ENCODE measurements around the gene CASZ1.

Gene CASZ1

DNA sequence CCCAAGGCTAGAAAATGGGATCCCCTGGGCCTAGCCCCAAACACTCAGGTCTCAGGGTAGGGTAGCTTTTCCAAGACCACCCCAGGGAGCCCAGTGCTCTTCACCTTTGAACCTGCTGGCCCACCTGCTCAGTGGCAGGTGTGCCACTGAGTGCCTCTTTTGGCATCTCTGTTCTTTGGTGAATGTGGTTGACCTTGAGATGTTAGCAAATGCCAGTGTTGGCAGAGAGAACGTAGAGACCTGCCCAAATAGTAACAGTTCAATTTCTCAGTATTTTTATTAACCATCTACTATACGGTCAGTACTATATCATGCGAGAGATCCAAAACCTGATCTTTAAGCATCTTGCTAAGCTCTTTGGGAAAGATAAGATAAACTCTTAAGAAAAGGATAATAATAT lies 193.5 kb downstream of the CASZ1 start:
- no peak for DNase-seq (ENCODE audit: low read depth in 2 of 2)

DNA sequence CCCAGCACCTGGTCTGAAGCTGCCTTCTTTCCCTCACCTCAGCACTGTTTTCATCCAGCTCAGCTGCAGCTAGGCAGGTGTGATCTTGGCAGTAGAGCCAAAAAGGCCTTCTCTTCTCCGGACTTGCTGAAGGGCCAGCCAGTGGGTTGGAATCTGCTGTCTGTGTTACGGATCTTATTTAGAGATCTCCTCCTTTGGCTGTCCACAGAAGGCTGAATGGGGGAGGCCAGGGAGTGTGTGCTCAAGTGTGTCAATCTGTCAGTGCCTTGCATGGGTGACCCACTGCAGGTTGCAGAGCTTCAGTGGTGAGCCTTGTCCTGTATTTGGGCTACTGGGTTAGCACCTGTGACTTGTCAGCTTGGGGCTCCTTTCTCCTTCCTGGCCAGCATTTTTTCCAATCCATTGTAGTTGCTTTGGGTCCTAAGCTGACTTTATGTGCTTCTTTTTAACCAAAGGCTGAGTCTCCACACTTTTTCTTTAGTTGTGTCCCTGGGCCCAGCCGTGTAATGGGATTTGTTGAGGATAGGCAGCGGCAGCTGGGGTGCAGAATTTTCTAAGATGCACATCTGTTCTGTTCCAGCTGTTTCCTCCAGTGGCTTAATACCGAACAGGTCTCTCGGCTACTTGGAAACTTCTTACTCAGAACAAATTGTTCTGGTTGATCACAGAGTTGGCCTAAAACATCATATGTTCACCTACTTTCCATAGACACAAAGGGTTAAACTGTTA lies 194.9 kb downstream of the CASZ1 start:
- DNase-seq (ENCODE audit: low read depth in 2 of 2), result no peak

DNA sequence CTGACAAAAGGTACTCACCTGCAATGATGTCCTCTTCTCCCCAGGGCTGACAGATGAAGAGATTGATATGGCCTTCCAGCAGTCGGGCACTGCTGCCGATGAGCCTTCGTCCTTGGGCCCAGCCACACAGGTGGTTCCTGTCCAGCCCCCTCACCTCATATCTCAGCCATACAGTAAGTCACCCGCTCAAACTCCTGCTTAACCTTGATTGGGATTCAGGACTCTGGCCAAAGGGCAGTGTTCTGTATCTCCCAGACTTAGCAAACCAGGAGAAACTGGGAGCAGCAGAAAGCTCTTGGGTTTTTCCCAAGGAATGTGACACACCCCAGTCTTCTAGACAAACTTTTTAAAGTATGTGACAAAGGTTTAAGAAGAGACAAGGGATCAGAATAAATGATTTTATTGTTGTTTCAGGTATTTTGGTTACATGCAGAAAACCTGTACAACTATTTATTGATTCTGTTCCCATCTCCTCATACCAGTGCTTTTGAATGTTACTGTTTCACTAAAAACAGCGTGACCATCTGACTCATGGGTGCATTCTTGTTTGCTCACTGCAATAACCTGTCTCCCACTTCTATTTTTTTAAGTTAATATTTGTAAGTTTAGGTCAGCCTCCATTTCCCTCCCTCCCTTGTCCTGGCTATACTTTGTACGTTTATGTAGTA lies 197.1 kb downstream of the CASZ1 start:
- peak in 1 of 2 experiments; percentile 10 for DNase-seq (ENCODE audit: low read depth in 2 of 2)

- DNase-seq (ENCODE audit: low read depth in 2 of 2), result no peak
These were observed 198.1 kb downstream of the CASZ1 start for GRCh38 chr1:10598389-10598702.

GRCh38 chr1:10597492-10598388 lies 198.7 kb downstream of the CASZ1 start:
- DNase-seq (ENCODE audit: low read depth in 2 of 2), result no peak

DNA sequence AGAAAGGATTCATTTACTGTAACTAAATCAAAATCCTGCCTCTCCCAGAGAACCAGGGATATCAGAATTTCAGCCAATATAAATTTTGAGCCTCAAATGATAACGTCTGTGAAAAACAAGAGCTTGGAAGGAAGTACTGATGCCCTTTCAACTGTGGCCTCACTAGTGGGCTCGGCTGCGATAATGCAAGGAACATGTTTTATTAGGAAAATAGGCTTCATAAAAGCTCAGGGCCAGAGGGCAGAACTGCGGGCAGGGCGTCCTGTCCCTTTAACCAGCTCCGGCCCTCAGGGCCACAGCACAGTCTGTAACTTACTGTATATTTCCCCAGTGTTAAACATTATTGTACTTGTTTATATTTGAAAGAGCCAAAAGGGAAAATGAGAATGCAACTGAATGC lies 199.7 kb downstream of the CASZ1 start:
- no peak for DNase-seq (ENCODE audit: low read depth in 2 of 2)

GRCh38 chr1:10594595-10595223 lies 201.7 kb downstream of the CASZ1 start:
- no peak for DNase-seq (ENCODE audit: low read depth in 2 of 2)

GRCh38 chr1:10593750-10594149 lies 202.7 kb downstream of the CASZ1 start:
- no peak for DNase-seq (ENCODE audit: low read depth in 2 of 2)

DNA sequence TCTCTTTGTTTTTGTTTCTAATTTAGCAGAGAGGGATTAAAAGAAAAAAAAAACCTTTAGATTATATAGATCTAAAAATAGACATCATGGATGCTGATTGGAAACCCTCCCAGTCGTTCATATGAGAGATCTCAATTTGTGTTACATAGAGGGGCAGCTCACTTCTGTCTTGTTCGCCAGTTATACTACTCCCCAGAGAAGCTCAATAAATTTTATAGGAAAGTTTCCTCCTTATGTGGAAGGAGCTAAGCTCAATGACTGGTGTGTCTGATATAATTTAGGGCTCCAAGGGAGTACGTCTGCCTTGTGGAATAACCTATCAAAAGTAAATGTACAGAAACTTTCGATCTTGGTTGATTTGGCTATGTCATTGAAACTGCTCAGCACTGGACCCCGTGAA lies 204.1 kb downstream of the CASZ1 start:
- DNase-seq (ENCODE audit: low read depth in 2 of 2), result no peak

- DNase-seq (ENCODE audit: low read depth in 2 of 2), result no peak
These were observed 205.4 kb downstream of the CASZ1 start for GRCh38 chr1:10591010-10591409.

DNA sequence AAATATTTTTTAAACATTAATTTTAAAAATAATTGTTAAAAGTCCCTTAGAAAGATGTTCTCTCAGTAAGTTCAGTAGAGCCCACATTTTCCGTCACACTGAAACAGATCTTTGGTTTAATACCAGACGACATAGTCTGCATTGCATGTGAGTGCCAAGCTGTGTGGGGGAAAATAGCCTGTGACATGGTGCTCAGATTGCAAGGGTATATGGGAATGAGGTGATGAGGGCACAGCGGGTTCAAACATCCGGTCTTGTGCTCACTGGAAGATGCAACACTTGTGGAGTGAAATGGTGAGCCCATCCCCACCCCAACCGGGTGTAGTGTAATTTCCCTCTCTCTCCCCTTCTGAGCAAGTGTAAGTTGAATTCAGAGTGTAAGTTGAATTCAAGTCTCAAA lies 207.4 kb downstream of the CASZ1 start:
- DNase-seq (ENCODE audit: low read depth in 2 of 2), result no peak

- DNase-seq (ENCODE audit: low read depth in 2 of 2), result no peak
These were observed 207.8 kb downstream of the CASZ1 start for GRCh38 chr1:10588640-10589039.

Measured in fibroblast of skin of left quadriceps (primary cell).